Mesothelial cell of epicardium (in vitro differentiated cells): ENCODE results near the gene CWC27. TPM values are rescaled to one million over a fixed set of nuclear protein-coding genes. Genes with fewer than 3 reads are reported as not detected.

Source experiments
- DNase-seq, 2 experiments: peaks; one replicate each; pipeline ENCODE4 v3.0.0; 2021; ENCODE audit warnings: low spot score in 2 of 2; ENCODE audit not compliant: unreplicated experiment in 2 of 2
- H3K27ac Mint-ChIP-seq: 2 replicates; pipeline ENCODE4 v1.8.0; 2021; ENCODE audit warnings: mixed read lengths
- H3K27me3 Mint-ChIP-seq: 2 replicates; pipeline ENCODE4 v1.8.0; 2021; ENCODE audit warnings: low read depth, mixed read lengths
- H3K36me3 Mint-ChIP-seq: 2 replicates; pipeline ENCODE4 v1.8.0; 2021; ENCODE audit warnings: mixed read lengths
- H3K4me1 Mint-ChIP-seq: 2 replicates; pipeline ENCODE4 v1.8.0; 2021; ENCODE audit warnings: mixed read lengths
- H3K4me3 Mint-ChIP-seq: 2 replicates; pipeline ENCODE4 v1.8.0; 2021; ENCODE audit warnings: mild to moderate bottlenecking, moderate library complexity, mixed read lengths
- H3K9me3 Mint-ChIP-seq: 2 replicates; pipeline ENCODE4 v1.8.0; 2021; ENCODE audit warnings: mixed read lengths
- total RNA-seq: library from RNA; stranded (reverse); gene quantifications from 3 replicates; pipeline ENCODE4 v1.2.1, GENCODE V29; 2021
- TF ChIP-seq, protein P1 (sequence below): fragments of 200-600 bp; sonication (generic); IDR thresholded peaks from one replicate; pipeline ENCODE4 v1.5.0; 2021; ENCODE audit warnings: antibody characterized with exemption; ENCODE audit not compliant: unreplicated experiment

The CWC27 gene
- total RNA-seq, 1 donor from 2014 or later, result 30.0 TPM

DNA sequence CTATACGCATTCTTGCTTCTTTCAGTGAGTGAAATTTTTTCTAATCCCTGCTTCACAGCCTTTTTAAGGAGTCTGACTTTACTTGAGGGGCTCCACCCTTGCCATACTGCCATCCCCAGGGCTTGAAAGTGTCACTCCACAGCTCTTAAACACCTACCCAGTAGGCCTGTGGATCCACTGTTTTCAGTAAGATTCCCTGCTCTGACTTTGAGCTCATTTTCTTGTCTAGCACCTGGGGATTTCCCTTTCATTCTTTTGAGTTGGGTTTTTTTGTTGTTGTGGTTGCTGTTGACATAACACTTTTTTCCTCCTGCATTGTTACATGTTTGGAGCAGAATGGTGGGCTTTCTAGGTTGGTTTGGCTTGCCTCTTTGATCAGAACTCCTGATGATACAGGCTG is 23.8 kb upstream of the CWC27 start:
- H3K27ac Mint-ChIP-seq, result no peak overlapping the region
- H3K27me3 Mint-ChIP-seq, result no peaks in the 10 kb centered on the region
- peaks cover 9% of the 10 kb centered on the region for H3K36me3 Mint-ChIP-seq
- H3K4me3 Mint-ChIP-seq, result no peak overlapping the region
- H3K9me3 Mint-ChIP-seq, result no peaks in the 10 kb centered on the region
- TF ChIP-seq, protein P1, sequence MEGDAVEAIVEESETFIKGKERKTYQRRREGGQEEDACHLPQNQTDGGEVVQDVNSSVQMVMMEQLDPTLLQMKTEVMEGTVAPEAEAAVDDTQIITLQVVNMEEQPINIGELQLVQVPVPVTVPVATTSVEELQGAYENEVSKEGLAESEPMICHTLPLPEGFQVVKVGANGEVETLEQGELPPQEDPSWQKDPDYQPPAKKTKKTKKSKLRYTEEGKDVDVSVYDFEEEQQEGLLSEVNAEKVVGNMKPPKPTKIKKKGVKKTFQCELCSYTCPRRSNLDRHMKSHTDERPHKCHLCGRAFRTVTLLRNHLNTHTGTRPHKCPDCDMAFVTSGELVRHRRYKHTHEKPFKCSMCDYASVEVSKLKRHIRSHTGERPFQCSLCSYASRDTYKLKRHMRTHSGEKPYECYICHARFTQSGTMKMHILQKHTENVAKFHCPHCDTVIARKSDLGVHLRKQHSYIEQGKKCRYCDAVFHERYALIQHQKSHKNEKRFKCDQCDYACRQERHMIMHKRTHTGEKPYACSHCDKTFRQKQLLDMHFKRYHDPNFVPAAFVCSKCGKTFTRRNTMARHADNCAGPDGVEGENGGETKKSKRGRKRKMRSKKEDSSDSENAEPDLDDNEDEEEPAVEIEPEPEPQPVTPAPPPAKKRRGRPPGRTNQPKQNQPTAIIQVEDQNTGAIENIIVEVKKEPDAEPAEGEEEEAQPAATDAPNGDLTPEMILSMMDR, result no peak
- H3K4me1 Mint-ChIP-seq, result no peaks in the 10 kb centered on the region
- DNase-seq, result no peak

DNA sequence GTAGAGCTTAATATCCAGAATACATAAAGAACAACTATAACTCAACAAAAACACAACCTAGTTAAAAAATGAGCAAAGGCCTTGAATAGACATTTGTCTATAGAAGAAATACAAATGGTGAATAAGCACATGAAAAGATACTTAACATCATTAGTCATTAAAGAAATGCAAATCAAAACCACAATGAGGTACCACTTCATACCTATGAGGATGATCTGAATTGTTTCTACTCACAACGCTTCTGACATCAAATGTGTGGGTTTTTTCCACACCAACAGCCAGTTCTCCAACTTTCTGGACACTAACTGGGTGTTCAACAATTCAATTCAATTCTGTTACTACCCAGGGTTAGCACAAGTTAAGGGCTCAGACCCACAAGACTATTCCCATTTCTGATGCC is 22.3 kb upstream of the CWC27 start:
- no peak overlapping the region for H3K27ac Mint-ChIP-seq
- no peaks in the 10 kb centered on the region for H3K4me1 Mint-ChIP-seq
- no peak for DNase-seq
- H3K36me3 Mint-ChIP-seq, result peaks cover 6% of the 10 kb centered on the region
- H3K27me3 Mint-ChIP-seq, result no peaks in the 10 kb centered on the region
- H3K4me3 Mint-ChIP-seq, result no peak overlapping the region
- TF ChIP-seq, protein P1, result no peak
- H3K9me3 Mint-ChIP-seq, result no peaks in the 10 kb centered on the region

DNA sequence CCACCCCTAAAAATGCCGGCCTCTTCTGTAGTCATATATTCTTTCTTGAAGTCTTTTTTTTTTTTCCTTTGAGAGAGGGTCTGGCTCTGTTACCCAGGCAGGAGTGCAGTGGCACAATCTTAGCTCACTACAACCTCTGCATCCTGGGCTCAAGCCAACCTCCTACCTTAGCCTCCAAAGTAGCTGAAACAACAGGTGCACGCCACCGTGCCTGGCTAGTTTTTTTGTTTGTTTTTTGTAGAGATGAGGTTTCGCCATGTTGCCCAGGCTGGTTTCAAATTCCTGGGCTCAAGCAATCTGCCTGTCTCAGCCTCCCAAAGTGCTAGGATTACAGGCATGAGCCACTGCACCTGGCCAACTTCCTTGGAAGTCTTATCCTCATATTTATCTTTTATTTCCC is 19.3 kb upstream of the CWC27 start:
- H3K27me3 Mint-ChIP-seq, result no peaks in the 10 kb centered on the region
- no peak overlapping the region for H3K27ac Mint-ChIP-seq
- H3K36me3 Mint-ChIP-seq, result peaks cover 9% of the 10 kb centered on the region
- no peak for DNase-seq
- no peaks in the 10 kb centered on the region for H3K9me3 Mint-ChIP-seq
- no peaks in the 10 kb centered on the region for H3K4me1 Mint-ChIP-seq
- TF ChIP-seq, protein P1, result no peak
- no peak overlapping the region for H3K4me3 Mint-ChIP-seq

DNA sequence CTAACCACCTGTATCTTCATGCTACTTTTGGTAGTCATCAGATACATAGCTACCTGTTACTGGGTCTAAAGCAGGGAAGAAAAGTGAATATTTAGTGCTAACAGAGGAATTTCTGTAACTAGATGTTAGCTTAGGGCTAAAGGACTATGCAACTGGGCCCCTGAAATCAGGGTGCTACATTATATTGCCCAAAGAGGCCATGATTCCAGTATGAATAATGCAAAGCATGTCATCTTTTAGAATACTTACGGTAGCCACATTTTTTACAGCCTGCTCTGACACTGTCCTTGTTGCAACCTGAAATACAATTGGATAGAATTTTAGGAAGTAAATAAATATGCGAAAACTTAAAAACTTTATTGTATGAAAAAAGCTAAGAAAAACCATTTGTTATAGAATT is 14.7 kb upstream of the CWC27 start:
- DNase-seq, result no peak
- no peaks in the 10 kb centered on the region for H3K27me3 Mint-ChIP-seq
- TF ChIP-seq, protein P1, result no peak
- H3K36me3 Mint-ChIP-seq, result peaks cover 13% of the 10 kb centered on the region
- no peak overlapping the region for H3K27ac Mint-ChIP-seq
- H3K9me3 Mint-ChIP-seq, result peaks cover 4% of the 10 kb centered on the region
- H3K4me1 Mint-ChIP-seq, result no peaks in the 10 kb centered on the region
- no peak overlapping the region for H3K4me3 Mint-ChIP-seq

GRCh38 chr5:64758901-64759300 is 9.8 kb upstream of the CWC27 start:
- Mint-ChIP-seq H3K27me3 (no peaks in the 10 kb centered on the region), H3K4me3 (no peak overlapping the region), H3K9me3 (peaks cover 4% of the 10 kb centered on the region), H3K4me1 (peaks cover 16% of the 10 kb centered on the region), H3K27ac (no peak overlapping the region), H3K36me3 (peaks cover 12% of the 10 kb centered on the region)
- TF ChIP-seq, protein P1, result no peak
- DNase-seq, result no peak
